ENCODE measurements around the gene STT3A.

Gene STT3A

DNA sequence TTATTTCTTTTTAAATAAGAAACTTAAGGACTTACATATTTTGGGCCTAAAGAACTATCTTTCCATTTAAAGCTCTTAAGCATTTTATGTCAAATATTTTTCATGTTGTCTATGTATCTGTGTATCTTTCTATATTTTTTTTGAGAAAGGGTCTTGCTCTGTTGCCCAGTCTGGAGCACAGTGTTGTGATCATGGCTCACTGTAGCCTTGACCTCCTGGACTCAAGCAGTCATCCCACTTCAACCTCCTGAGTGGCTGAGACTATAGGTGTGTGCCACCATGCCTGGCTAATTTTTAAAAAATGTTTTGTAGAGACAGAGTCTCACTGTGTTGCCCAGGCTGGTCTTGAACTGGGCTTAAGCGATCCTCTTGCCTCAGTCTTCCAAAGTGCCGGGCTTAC lies 8.0 kb downstream of the STT3A start:
- TF ChIP-seq, protein P1, sequence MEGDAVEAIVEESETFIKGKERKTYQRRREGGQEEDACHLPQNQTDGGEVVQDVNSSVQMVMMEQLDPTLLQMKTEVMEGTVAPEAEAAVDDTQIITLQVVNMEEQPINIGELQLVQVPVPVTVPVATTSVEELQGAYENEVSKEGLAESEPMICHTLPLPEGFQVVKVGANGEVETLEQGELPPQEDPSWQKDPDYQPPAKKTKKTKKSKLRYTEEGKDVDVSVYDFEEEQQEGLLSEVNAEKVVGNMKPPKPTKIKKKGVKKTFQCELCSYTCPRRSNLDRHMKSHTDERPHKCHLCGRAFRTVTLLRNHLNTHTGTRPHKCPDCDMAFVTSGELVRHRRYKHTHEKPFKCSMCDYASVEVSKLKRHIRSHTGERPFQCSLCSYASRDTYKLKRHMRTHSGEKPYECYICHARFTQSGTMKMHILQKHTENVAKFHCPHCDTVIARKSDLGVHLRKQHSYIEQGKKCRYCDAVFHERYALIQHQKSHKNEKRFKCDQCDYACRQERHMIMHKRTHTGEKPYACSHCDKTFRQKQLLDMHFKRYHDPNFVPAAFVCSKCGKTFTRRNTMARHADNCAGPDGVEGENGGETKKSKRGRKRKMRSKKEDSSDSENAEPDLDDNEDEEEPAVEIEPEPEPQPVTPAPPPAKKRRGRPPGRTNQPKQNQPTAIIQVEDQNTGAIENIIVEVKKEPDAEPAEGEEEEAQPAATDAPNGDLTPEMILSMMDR (IDR thresholded peaks at IDR 0.05; ENCODE audit: insufficient read depth, low read depth, low read length, missing control alignments): no peak
- DNase-seq (ENCODE audit: low read depth): no peak
- no peak overlapping the region for H3K4me3 ChIP-seq (ENCODE audit: low read length)

DNA sequence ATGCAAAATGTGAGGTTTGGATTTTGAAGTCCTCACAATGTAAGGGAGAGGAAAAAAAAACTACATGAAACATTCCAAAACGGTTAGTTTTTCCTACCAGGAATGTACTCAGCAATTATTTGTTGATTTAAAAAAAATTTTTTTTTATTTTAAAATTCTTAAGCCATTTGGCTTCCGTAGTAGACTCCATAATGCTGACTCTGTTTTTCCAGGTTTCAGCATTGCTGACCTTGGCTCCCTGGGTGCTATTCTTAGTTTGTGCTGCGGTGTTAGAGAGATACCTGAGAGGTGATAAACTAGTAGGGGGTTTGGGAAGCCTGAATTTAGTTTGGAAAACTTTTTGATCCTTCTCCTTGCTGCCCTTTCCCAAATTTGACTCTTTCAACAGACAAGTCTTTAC lies 10.6 kb downstream of the STT3A start:
- TF ChIP-seq, protein P1 (IDR thresholded peaks at IDR 0.05; ENCODE audit: insufficient read depth, low read depth, low read length, missing control alignments): no peak
- no peak overlapping the region for H3K4me3 ChIP-seq (ENCODE audit: low read length)
- no peak for DNase-seq (ENCODE audit: low read depth)

DNA sequence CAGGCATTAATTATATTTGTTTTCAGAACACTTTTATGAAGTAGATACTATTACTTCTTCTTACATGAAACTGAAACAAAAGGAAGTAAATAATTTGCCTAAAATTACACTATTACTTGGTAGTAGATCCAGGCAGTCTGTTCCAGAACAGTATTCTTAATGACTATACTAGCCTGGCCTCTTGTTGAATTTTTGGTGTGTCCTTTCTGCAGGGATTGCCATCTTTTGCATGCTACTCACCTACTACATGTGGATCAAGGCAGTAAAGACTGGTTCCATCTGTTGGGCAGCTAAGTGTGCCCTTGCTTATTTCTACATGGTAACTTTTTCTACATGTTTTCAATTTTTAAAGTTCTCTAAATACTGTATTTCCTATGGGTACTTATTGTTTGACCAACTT lies 12.8 kb downstream of the STT3A start:
- TF ChIP-seq, protein P1 (IDR thresholded peaks at IDR 0.05; ENCODE audit: insufficient read depth, low read depth, low read length, missing control alignments): no peak
- H3K4me3 ChIP-seq (ENCODE audit: low read length): no peak overlapping the region
- DNase-seq (ENCODE audit: low read depth): no peak

DNA sequence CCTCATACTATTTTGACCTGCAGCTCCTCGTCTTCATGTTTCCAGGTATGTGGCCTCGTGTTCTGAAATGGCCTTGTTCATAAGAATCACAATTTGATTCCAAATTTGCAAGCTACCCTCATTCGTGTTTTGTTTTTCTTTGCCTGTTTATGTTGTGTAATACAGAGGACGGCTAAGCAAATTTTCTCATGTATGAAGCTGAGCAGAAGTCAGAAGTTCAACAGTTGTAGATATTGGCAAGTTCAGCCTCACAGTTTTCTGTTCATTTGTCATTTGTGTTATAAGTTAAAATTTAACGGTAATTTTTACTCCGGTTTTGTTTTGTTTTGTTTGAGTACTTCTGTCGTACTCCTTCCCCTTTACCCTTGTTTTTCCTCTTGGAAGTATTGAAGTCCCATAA lies 16.9 kb downstream of the STT3A start:
- no peak overlapping the region for H3K4me3 ChIP-seq (ENCODE audit: low read length)
- no peak for DNase-seq (ENCODE audit: low read depth)
- TF ChIP-seq, protein P1 (IDR thresholded peaks at IDR 0.05; ENCODE audit: insufficient read depth, low read depth, low read length, missing control alignments): no peak

DNA sequence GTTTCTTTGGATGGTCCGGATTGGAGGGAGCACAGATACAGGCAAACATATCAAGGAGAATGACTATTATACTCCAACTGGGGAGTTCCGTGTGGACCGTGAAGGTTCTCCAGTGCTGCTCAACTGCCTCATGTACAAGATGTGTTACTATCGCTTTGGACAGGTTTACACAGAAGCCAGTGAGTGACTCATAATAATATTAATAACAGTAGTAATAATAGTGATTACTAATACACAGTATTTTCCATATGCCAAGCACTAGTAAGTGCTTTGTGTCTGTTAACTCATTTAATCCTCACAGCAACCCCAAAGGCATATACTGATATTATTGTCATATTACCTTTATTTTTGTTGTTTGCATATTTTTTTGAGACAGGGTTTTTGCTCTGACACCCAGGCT lies 25.7 kb downstream of the STT3A start:
- TF ChIP-seq, protein P1 (IDR thresholded peaks at IDR 0.05; ENCODE audit: insufficient read depth, low read depth, low read length, missing control alignments): no peak
- no peak overlapping the region for H3K4me3 ChIP-seq (ENCODE audit: low read length)
- peak; percentile 13 for DNase-seq (ENCODE audit: low read depth)

DNA sequence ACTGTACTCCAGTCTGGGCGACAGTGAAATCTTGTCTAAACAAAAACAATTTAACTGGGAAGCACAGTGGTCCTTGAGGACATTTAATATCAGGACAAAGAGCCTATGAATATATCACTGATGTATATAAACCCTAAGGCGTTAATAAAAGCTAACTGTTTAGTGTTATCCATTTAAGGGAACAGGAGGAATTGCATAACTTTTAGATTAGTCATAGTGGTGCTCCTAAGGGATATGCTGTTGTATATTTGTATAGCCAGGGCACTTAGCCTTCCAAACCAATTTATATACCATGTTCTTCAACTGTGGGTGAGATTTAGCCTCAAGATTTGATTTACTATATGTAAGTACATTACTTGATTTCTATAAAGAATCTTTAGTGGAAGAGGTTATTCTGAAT lies 29.3 kb downstream of the STT3A start:
- TF ChIP-seq, protein P1 (IDR thresholded peaks at IDR 0.05; ENCODE audit: insufficient read depth, low read depth, low read length, missing control alignments): no peak
- DNase-seq (ENCODE audit: low read depth): peak; percentile 60
- no peak overlapping the region for H3K4me3 ChIP-seq (ENCODE audit: low read length)

DNA sequence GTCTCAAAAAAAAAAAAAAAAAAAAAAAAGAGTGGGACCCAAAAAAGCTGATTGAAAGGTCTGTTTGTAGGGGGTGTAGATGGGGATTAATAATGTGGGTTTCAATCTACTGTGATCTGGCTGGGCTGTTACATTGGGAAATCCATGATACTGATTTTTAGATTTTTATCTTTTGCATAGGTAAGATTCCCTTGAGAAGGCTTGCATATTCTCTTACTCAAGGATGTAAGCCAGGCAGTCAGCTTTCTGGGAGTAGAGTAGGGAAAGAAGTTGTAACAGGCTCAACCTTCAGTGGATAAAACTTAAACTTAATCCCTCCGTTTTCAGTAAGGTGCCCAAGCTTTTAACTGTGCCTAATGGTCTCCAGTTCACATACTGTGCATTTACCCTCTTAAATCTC lies 30.4 kb downstream of the STT3A start:
- no peak for DNase-seq (ENCODE audit: low read depth)
- TF ChIP-seq, protein P1 (IDR thresholded peaks at IDR 0.05; ENCODE audit: insufficient read depth, low read depth, low read length, missing control alignments): no peak
- no peak overlapping the region for H3K4me3 ChIP-seq (ENCODE audit: low read length)
